ENCODE measurements around the gene PRR29. TPM values are rescaled to one million over a fixed set of nuclear protein-coding genes. Genes with fewer than 3 reads are reported as not detected.

PRR29 gene
- total RNA-seq, 3 donors from 2014 or later (not counting 1 experiment from before 2014, with no cell fraction given) = 0.92 to 1.6 (median 1.6) TPM

- Mint-ChIP-seq H3K4me3 (peak overlapping the region; percentile 85), H3K27me3 (ENCODE audit: low read depth in 2 of 2) (no peaks in the 10 kb centered on the region), H3K36me3 (no peaks in the 10 kb centered on the region), H3K27ac (peak overlapping the region in 1 of 2 donors; percentile 81), H3K9me3 (no peaks in the 10 kb centered on the region), H3K4me1 (peaks cover 48 to 50% of the 10 kb centered on the region in 2 donors)
- 18% methylated on average over 30 of the region's 33 CpGs for WGBS (ENCODE audit: insufficient coverage)
- H3K9me3 ChIP-seq (ENCODE audit: control insufficient read depth, insufficient read depth, low read length) = no peaks in the 10 kb centered on the region
- peak overlapping the region; percentile 77 for H3K4me3 ChIP-seq (ENCODE audit: low read length)
- no peak overlapping the region for H3K27ac ChIP-seq (ENCODE audit: low read length)
- DNase-seq (peak in 1 of 2 donors; percentile 63), ATAC-seq (peak; percentile 27 to 36 (median 35))
- H3K36me3 ChIP-seq (ENCODE audit: control insufficient read depth, insufficient read depth, low read length) = peaks cover 22% of the 10 kb centered on the region
- intact Hi-C loops (cut with micrococcal nuclease) = no loop called here
- H3K27me3 ChIP-seq (ENCODE audit: control insufficient read depth, insufficient read depth, low read length) = no peaks in the 10 kb centered on the region
- TF ChIP-seq CTCF (IDR thresholded peaks at IDR 0.05) = no peak
- H3K4me1 ChIP-seq (ENCODE audit: control insufficient read depth, insufficient read depth, low read length) = peaks cover 39% of the 10 kb centered on the region
These were observed 849 bp downstream of the PRR29 start for GRCh38 chr17:63998721-63999679.

GRCh38 chr17:63999680-64000531 is 1.8 kb downstream of the PRR29 start:
- Histone ChIP-seq H3K4me3 (ENCODE audit: low read length) (no peak overlapping the region), H3K27me3 (ENCODE audit: control insufficient read depth, insufficient read depth, low read length) (no peaks in the 10 kb centered on the region), H3K27ac (ENCODE audit: low read length) (no peak overlapping the region), H3K9me3 (ENCODE audit: control insufficient read depth, insufficient read depth, low read length) (no peaks in the 10 kb centered on the region), H3K36me3 (ENCODE audit: control insufficient read depth, insufficient read depth, low read length) (peaks cover 31% of the 10 kb centered on the region), H3K4me1 (ENCODE audit: control insufficient read depth, insufficient read depth, low read length) (peaks cover 33% of the 10 kb centered on the region)
- no peak for TF ChIP-seq CTCF (IDR thresholded peaks at IDR 0.05)
- no peaks in the 10 kb centered on the region for H3K36me3 Mint-ChIP-seq
- ATAC-seq (no peak), DNase-seq (no peak)
- peaks cover 39 to 44% of the 10 kb centered on the region in 2 donors for H3K4me1 Mint-ChIP-seq
- intact Hi-C loops (cut with micrococcal nuclease) = no loop called here
- H3K9me3 Mint-ChIP-seq = no peaks in the 10 kb centered on the region
- WGBS (ENCODE audit: insufficient coverage) = 93% methylated on average over 20 of the region's 25 CpGs
- H3K27me3 Mint-ChIP-seq (ENCODE audit: low read depth in 2 of 2) = no peaks in the 10 kb centered on the region
- H3K27ac Mint-ChIP-seq = peak overlapping the region; percentile 72 to 81
- peak overlapping the region; percentile 61 for H3K4me3 Mint-ChIP-seq

DNA sequence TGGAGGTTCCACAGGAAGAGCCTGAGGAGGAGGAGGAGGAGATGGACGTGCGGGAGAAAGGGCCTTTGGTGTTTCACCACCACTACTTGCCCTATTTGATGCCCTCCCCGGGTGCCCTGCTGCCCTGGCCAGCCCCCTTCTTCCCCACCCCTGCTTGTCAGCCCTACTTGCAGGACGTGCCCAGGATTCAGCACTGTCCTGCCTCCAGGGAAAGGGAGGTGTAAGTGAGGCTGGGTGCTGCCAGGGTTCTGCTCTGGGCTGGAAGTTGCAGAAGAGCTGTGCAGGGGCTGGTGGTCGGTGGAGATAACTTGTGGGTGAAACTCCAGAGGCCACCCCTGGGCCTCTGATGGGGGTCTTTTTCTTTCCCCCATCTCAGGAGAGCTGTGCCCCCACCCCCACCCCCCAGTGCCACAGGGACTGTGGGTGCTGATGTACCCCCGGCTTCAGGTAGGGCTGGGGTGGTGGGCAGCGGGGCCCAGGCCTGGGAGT is 3.0 kb downstream of the PRR29 start:
- peak overlapping the region in 1 of 2 donors; percentile 57 for H3K27ac Mint-ChIP-seq
- no peaks in the 10 kb centered on the region for H3K36me3 Mint-ChIP-seq
- DNase-seq = no peak
- no peaks in the 10 kb centered on the region for H3K9me3 Mint-ChIP-seq
- H3K4me1 ChIP-seq (ENCODE audit: control insufficient read depth, insufficient read depth, low read length) = peaks cover 37% of the 10 kb centered on the region
- H3K4me3 Mint-ChIP-seq = no peak overlapping the region
- 85% methylated on average over 4 of the region's 7 CpGs for WGBS (ENCODE audit: insufficient coverage)
- no peaks in the 10 kb centered on the region for H3K27me3 ChIP-seq (ENCODE audit: control insufficient read depth, insufficient read depth, low read length)
- no peaks in the 10 kb centered on the region for H3K27me3 Mint-ChIP-seq (ENCODE audit: low read depth in 2 of 2)
- no peak overlapping the region for H3K4me3 ChIP-seq (ENCODE audit: low read length)
- ATAC-seq = no peak
- H3K36me3 ChIP-seq (ENCODE audit: control insufficient read depth, insufficient read depth, low read length) = peaks cover 42% of the 10 kb centered on the region
- H3K9me3 ChIP-seq (ENCODE audit: control insufficient read depth, insufficient read depth, low read length) = no peaks in the 10 kb centered on the region
- intact Hi-C loops (cut with micrococcal nuclease) = no loop called here
- no peak for TF ChIP-seq CTCF (IDR thresholded peaks at IDR 0.05)
- peaks cover 32 to 45% of the 10 kb centered on the region in 2 donors for H3K4me1 Mint-ChIP-seq
- H3K27ac ChIP-seq (ENCODE audit: low read length) = no peak overlapping the region
